ENCODE measurements around the gene ZNF862.

DNA sequence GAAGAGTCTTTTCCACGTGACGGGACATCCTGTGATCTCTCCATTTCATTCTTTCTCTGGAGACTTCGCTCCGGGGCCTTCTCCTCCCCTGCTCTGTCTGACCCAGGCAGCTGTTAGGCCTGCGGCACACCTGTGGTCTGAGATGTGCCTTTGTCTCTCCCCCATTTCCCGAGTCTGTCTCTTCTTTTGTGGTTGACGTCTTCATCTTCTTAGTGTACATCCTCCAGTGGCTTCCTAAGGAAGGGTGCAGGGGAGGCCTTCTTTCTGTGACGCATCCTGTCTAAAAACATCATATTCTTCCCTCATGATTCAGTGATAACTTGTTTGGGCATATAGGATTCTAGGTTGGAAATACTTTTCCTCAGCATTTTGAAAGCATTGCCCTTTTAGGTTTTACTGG, 18.4 kb downstream of the ZNF862 start:
- TF ChIP-seq, protein P1, sequence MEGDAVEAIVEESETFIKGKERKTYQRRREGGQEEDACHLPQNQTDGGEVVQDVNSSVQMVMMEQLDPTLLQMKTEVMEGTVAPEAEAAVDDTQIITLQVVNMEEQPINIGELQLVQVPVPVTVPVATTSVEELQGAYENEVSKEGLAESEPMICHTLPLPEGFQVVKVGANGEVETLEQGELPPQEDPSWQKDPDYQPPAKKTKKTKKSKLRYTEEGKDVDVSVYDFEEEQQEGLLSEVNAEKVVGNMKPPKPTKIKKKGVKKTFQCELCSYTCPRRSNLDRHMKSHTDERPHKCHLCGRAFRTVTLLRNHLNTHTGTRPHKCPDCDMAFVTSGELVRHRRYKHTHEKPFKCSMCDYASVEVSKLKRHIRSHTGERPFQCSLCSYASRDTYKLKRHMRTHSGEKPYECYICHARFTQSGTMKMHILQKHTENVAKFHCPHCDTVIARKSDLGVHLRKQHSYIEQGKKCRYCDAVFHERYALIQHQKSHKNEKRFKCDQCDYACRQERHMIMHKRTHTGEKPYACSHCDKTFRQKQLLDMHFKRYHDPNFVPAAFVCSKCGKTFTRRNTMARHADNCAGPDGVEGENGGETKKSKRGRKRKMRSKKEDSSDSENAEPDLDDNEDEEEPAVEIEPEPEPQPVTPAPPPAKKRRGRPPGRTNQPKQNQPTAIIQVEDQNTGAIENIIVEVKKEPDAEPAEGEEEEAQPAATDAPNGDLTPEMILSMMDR (IDR thresholded peaks at IDR 0.05): no peak
- TF ChIP-seq POLR2A (IDR thresholded peaks at IDR 0.05): no peak

Data from Peyer's patch (tissue), 4 donors.